GM12873 (cell line): ENCODE measurements around the gene JAKMIP2.

Experiments
- CTCF ChIP-seq: IDR thresholded peaks from 2 replicates; pipeline ENCODE4 v1.5.1; 2012; ENCODE audit warnings: low read depth, mild to moderate bottlenecking, moderate library complexity, low read length, control low read depth; ENCODE audit not compliant: insufficient read depth; ENCODE audit errors: missing control alignments

Gene JAKMIP2

DNA sequence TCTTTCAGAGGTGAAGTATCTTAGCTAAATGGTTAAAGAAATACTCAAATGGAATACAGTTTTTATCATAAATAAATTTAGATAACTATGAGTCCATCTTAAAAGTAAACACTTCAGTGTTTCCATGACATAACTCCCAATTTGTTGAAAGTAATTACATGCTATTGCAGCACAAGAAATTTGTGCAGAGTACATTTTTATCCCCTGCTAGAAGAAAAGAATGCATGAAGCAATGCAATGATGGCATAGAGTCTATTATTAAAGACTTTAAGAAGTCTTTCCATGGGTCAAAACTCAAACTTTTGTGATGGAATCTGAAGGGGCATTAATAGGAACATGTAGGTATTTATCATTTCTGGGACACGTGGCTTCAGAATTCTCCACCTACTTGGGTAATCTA lies 166.1 kb downstream of the JAKMIP2 start:
- no peak for TF ChIP-seq CTCF

DNA sequence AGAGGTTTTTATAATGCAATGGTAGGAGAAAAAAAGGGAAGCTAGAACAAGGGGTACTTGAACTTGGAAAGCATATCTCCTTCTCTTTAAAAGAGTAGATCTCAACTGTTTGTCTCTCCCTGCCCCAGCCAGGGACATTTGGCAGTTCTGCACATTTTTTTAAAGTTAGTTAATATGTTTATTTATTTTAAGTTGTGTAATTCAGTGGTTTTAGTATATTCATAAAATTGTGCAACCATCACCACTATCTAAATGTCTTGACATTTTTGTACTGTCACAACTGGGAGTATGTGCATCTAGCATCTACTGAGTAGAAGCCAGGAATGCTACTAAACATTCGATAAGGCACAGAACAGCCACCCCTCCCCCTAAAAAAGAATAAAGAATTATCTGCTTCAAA lies 169.2 kb downstream of the JAKMIP2 start:
- no peak for TF ChIP-seq CTCF

DNA sequence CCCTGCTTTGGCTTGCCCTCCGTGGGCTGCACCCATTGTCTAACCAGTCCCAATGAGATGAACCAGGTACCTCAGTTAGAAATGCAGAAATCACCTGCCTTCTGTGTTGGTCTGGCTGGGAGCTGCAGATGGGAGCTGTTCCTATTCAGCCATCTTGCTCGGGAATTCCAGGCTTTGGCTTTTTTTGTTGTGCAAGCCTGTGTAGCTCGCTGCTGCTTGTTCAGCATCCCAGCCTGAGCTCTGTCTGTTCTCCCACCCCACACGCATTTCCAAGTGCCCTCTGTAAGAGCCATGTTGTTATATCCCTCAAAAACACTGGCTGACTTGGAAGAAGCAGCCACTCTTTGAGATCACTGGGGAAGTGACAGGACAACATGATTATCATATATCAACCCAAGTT lies 171.0 kb downstream of the JAKMIP2 start:
- no peak for TF ChIP-seq CTCF

GRCh38 chr5:147610798-147611197 lies 171.7 kb downstream of the JAKMIP2 start:
- no peak for TF ChIP-seq CTCF

DNA sequence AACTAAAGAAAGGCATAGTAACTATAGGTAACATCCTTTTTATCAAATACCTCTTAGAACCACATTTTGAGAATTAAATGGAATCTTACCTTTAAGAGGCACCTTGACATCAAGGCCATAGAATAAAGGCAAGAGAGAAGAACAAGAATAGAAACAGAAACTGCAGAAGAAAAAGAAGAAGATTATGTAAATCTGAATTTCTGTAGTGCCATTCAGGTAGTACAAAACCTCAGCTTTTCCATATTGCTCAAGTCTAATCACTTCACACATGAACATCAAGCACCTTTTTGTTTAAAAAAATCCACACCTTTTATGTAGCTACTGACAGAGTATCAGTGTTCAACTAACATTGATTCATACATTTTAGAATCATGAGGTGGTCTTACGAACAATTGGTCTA lies 180.9 kb downstream of the JAKMIP2 start:
- TF ChIP-seq CTCF = no peak

- no peak for TF ChIP-seq CTCF
These were observed 191.4 kb downstream of the JAKMIP2 start for GRCh38 chr5:147591120-147591519.

GRCh38 chr5:147590096-147590495 lies 192.4 kb downstream of the JAKMIP2 start:
- TF ChIP-seq CTCF = no peak
